NCI-H526 treated with DMSO at 0.1 percent for 48 hours (cell line): ENCODE results near the gene IQCF2.
"Not testable (repeated sequence)": the region's sequence is repeated elsewhere in the genome, so short reads cannot be mapped to it uniquely, and the experiment has no call there.

Experiments
- DNase-seq: peaks from one replicate; lab custom pipeline; 2025; lab: John Stamatoyannopoulos, UW

Gene IQCF2

DNA sequence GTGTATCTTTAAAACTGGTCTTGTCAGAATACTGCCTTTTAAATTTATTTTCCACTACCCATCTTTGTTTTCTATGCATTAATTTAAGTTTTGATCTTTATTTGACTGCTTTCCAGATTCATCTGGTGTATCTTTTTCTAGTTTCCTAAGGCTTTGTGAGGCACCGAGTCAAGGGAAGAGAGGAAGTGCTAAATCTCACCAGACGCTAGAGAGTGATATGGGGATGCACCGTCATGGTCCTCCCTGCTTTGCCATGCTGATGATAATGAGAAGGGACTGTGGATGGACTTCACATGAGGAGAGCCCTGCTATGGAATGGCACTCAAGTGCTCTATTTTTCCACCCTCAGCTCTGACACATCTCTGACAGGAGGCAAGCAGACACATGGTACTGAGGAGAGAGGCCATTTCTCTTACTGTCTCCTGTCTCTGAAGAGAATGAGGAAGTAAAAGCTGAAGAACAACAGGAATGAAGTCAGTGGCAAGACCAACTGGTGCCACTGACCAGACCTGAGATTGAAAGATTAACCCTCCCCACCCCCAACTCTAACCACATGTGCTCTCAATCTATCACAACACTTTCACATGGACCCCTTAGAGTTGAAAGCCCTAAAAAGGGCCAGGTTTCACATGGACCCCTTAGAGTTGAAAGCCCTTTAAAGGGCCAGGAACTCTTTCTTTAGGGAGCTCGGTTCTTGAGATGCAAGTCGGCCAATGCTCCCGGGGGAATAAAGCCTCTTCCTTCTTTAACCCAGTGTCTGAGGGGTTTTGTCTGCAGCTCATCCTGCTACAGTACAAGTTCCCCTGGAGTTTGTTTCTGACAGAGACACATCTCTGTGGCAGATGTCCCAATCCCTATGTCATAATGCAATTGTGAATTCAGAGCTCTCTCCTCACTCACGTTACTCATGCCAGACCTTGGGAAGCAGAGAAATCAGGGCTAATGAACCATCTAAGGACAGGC is at the start of gene IQCF2:
Gene IQCF2, plus strand, starts transcription at position 913 of the 963 bp plus-strand sequence. CDS start 52 bp downstream, outside the sequence.
- no peak for DNase-seq

GRCh38 chr3:51813539-51813938 is 47.9 kb upstream of the IQCF2 start:
- DNase-seq, result no peak

- DNase-seq, result no peak
Observed at GRCh38 chr3:51814034-51814433, 47.4 kb upstream of the IQCF2 start.

- DNase-seq, result no peak
Observed at GRCh38 chr3:51815614-51816013, 45.8 kb upstream of the IQCF2 start.

GRCh38 chr3:51816723-51817122 is 44.7 kb upstream of the IQCF2 start:
- no peak for DNase-seq

GRCh38 chr3:51817375-51817774 is 44.0 kb upstream of the IQCF2 start:
- DNase-seq, result no peak

DNA sequence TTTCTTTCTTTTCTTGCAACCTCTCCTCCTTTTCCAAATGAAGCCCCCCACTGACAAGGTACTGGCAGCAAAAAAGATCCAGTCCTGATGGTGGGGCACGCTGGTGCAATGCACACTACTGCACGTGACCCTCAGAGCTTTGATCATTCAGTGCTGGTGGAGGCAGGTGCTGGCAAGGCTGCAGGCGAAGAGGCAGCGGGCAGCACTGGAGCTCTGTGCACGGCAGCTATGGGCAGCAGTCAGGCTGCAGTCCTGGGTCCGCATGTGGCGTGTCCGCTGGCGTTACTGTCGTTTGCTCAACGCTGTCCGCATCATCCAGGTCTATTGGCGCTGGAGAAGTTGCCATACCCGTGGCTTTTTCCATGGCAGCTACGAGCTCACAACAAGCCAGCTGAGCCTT is 42.3 kb upstream of the IQCF2 start:
- DNase-seq, result no peak

DNA sequence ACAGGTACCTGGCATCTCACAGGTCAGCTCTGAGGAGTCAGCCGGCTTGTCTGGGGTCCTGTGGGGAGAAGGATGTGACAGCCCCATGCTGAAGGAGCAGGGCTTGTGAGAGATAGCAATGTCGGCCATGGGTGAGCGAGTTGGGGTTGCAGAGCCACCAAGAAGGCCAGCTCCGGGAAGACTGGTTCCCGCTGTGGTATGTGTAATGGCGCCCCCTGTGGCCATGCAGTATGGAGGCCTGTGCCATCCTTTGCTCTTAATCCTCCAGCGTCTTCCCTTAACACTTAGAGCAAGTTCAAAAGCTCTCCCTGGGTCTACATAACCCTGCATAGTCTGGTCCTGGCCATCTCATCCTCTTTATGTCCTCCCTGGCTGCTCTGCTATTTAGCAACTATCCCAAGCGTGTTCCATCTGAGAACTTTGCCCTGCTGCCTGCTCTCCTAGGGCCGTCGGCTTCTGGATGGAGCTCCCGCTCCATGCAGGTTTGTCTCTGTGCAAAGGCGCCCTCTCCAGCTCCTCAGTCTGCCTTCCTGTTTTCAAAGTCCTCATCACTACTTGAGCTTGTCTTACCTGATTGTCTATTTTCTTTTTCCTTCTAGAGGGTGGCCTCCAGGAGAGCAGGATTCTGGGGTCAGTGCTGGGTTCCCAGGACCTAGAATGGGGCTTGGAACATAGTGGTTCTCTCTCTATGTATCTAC is 41.6 kb upstream of the IQCF2 start:
- no peak for DNase-seq

- no peak for DNase-seq
Observed at GRCh38 chr3:51828297-51828696, 33.1 kb upstream of the IQCF2 start.

GRCh38 chr3:51830345-51830744 is 31.1 kb upstream of the IQCF2 start:
- no peak for DNase-seq

GRCh38 chr3:51830836-51831385 is 30.5 kb upstream of the IQCF2 start:
- no peak for DNase-seq

DNA sequence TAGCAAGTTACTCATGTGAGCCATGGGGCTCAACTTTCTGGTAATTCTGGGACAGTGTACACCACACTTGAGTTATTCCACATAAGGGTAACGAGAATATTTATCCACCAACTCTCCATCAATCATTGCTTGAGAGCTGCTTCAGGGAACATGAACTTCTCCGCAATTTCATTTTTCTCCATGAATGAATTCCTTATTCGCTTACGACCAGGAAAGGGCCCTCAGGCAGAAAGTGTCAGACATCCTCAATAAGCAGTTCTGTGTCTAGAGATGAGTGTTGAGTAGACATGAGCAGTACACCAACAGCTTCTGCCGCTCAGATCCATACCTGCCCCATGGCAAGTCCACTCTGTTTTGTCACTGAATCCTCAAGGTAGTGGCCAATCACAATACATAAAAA is 24.8 kb upstream of the IQCF2 start:
- DNase-seq, result no peak

DNA sequence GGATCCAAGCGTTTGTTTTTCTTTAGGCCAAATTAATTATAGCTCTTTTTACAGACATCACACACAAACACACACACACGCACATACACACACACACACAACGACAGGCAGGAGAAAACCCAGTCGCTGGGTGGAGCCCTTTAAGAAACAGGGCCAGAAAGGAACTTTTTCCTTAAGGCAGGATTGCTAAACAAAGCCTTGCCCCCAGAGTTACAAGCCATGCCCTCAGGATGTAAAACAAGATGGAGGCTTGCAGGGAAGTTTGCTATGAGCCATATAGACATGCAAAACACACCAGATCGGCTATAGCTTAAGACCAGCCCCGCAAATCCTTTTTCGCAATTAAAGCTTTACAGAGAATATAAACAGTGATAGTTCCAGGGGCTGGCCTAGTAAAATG is 16.3 kb upstream of the IQCF2 start:
- DNase-seq, result no peak

DNA sequence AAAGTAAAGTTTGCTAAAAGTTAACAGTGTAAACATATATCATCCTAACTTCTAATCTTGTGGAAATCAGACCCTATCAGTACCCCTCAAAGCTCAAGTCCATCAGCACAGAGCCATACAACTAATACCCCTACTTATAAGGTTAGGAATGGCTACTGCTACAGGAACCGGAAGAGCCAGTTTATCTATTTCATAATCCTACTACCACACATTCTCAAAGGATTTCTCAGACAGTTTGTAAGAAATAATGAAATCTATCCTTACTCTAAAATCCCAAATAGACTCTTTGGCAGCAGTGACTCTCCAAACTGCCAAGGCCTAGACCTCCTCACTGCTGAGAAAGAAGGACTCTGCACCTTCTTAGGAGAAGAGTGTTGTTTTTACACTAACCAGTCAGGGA is 6.0 kb upstream of the IQCF2 start:
- not testable (repeated sequence) for DNase-seq

DNA sequence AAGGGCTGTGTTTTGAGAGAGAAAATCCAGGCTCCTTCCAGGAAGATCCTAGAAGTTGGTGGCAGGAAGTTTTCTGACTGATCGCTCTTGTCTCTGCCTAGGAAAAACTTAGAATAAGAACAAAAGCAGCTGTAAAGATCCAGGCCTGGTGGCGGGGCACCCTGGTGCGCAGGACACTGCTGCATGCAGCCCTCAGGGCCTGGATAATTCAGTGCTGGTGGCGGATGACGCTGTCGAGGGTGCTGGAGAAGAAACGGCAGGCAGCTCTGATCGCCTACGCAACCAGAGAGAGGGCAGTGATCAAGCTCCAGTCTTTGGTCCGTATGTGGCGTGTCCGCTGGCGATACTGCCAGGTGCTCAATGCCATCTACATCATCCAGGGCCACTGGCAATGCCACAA is 1.5 kb downstream of the IQCF2 start:
- DNase-seq, result no peak

DNA sequence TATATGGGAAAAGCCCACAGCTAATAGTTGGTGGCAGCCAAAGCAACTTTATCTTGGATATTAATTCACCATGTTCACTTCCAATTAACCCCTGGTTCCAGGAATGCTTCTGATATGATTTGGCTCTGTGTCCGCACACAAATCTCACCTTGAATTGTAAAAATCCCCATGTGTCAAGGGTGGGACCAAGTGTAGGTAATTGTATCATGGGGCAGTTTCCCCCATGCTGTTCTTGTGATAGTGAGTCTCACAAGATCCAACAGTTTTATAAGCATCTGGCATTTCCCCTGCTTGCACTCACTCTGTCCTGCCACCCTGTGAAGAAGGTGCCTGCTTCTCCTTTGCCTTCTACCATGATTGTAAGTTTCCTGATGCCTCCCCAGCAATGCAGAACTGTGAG is 7.5 kb downstream of the IQCF2 start:
- not testable (repeated sequence) for DNase-seq

DNA sequence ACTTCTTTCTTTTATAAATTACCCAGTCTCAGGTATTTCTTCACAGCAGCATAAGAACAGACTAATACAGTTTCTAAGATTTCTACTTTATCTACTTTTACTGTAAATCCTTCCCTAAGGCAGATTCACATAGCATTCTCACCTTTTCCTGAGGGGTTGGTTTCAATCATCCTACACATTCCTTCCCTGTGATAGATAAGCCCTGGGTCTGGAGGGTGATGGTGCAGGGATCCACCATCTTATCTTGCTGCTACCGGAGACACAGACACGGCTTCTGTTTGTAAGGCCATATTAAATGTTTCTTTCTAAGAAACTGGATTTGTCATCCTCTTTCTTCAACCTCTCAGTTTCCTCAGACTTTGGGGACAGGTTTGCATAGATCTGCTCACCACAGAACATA is 7.9 kb downstream of the IQCF2 start:
- DNase-seq, result no peak

GRCh38 chr3:51873253-51873766 is 11.9 kb downstream of the IQCF2 start:
- DNase-seq, result no peak

GRCh38 chr3:51873876-51874275 is 12.5 kb downstream of the IQCF2 start:
- DNase-seq, result no peak

- no peak for DNase-seq
Observed at GRCh38 chr3:51874411-51874810, 13.0 kb downstream of the IQCF2 start.

- no peak for DNase-seq
Observed at GRCh38 chr3:51874889-51875288, 13.5 kb downstream of the IQCF2 start.

GRCh38 chr3:51875501-51875900 is 14.1 kb downstream of the IQCF2 start, which contains the start of gene IQCF5:
TSS of gene IQCF5 (minus strand) at chr3:51875601. CDS start at chr3:51875531, 70 bp downstream.
- DNase-seq, result no peak

GRCh38 chr3:51876186-51876585 is 14.8 kb downstream of the IQCF2 start:
- no peak for DNase-seq
